ENCODE measurements around the gene CIAO1.
"Not testable (repeated sequence)": the region's sequence is repeated elsewhere in the genome, so short reads cannot be mapped to it uniquely, and the experiment has no call there.

Gene CIAO1

GRCh38 chr2:96276787-96277499 lies 10.9 kb downstream of the CIAO1 start:
- H3K4me3 ChIP-seq (ENCODE audit: low read length) = no peak overlapping the region

GRCh38 chr2:96287273-96287856 lies 21.3 kb downstream of the CIAO1 start:
- no peak for TF ChIP-seq CTCF (conservative IDR thresholded peaks at IDR 0.05; ENCODE audit: low read depth, low read length)
- no peak for DNase-seq (ENCODE audit: low read depth)
- no peak overlapping the region for H3K4me3 ChIP-seq (ENCODE audit: low read length)

More at GRCh38 chr2:96276787-96277499, 10.9 kb downstream of the CIAO1 start:
- DNase-seq (ENCODE audit: low read depth) = no peak
- no peak for TF ChIP-seq CTCF (conservative IDR thresholded peaks at IDR 0.05; ENCODE audit: low read depth, low read length)

- no peak for DNase-seq (ENCODE audit: low read depth)
- no peak for TF ChIP-seq CTCF (conservative IDR thresholded peaks at IDR 0.05; ENCODE audit: low read depth, low read length)
Measured at GRCh38 chr2:96291751-96292150, 25.7 kb downstream of the CIAO1 start.

DNA sequence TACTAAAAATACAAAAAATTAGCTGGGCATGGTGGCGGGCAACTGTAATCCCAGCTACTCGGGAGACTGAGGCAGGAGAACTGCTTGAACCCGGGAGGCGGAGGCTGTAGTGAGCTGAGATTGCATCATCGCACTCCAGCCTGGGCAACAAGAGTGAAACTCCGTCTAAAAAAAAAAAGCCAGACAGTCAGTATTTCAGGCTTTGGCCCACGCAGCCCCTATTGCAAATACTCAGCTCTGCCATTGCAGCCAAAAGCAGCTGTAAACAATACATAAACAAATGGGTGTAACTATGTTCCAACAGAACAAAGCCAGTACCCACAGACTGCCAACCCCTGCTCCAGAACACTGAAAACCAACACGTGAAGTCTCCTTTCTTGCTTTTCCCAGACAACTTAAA lies 28.2 kb downstream of the CIAO1 start:
- H3K4me3 ChIP-seq (ENCODE audit: low read length); DNase-seq (ENCODE audit: low read depth): not testable (repeated sequence)

More at GRCh38 chr2:96291751-96292150, 25.7 kb downstream of the CIAO1 start:
- no peak overlapping the region for H3K4me3 ChIP-seq (ENCODE audit: low read length)

DNA sequence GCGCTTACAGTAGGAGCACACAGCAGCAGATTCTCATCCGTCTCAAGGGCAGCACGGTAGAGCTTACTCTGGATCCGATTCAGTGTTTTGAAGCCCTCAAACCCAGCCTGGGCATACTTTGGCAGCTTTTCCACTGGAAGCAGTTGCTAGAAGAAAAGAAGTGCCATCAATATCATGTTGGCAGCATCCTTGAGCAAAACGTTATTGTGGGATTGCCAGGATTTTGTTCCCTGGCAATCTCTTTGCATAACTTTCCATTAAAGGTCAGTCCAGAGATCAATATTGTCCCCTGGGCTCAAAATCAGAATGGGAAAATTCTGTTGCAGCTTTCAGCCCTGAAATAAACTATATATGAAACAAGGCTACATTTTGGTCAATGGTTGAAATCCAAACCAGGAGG lies 30.9 kb downstream of the CIAO1 start:
- H3K4me3 ChIP-seq (ENCODE audit: low read length) = no peak overlapping the region
- DNase-seq (ENCODE audit: low read depth) = no peak
- TF ChIP-seq CTCF (conservative IDR thresholded peaks at IDR 0.05; ENCODE audit: low read depth, low read length) = no peak

DNA sequence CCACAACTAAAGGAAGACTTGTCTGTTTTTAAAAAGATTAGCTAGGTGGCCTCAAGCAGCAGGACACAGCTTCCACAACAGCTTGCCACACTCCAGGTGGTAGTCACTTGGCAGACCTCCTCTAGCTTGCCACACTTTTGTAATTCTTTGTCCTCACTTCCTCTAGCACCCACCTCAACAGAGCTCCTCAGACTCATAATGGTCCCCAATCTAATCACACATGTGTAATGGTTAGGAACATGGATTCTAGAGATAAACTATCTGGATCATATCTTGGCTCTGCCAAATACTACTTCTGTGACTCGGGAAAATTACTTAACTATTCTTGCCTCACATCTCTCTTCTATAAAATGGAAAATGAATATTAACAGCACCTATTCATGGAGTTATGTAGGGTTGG lies 35.8 kb downstream of the CIAO1 start:
- no peak for DNase-seq (ENCODE audit: low read depth)
- no peak for TF ChIP-seq CTCF (conservative IDR thresholded peaks at IDR 0.05; ENCODE audit: low read depth, low read length)
- H3K4me3 ChIP-seq (ENCODE audit: low read length) = no peak overlapping the region

- DNase-seq (ENCODE audit: low read depth) = no peak
- peak overlapping the region; percentile 99 for H3K4me3 ChIP-seq (ENCODE audit: low read length)
- no peak for TF ChIP-seq CTCF (conservative IDR thresholded peaks at IDR 0.05; ENCODE audit: low read depth, low read length)
Measured at GRCh38 chr2:96304606-96305005, 38.6 kb downstream of the CIAO1 start.

All from retinal pigment epithelial cell (primary cell).